WTC11 (cell line): ENCODE results near the gene DAB1. TPM values are rescaled to one million over a fixed set of nuclear protein-coding genes. Genes with fewer than 3 reads are reported as not detected.
A peak's percentile ranks its signal among the peaks of the same experiment; 100 is the strongest.

Experiments used
- ATAC-seq: fragments of 200-7000 bp; cut with Tn5 transposase; 2 replicates; pipeline ENCODE4 v1.10.0; 2021; ENCODE audit warnings: mild to moderate bottlenecking, moderate library complexity
- CTCF ChIA-PET: fragments of 300-600 bp; sonication (Branson Sonifier 250); formaldehyde crosslinking; loops from one replicate; lab custom pipeline; 2021; ENCODE audit warnings: antibody characterized with exemption; lab: Charles Lee
- POLR2A ChIA-PET: fragments of 350-600 bp; sonication (Branson Sonifier 250); formaldehyde crosslinking; loops from one replicate; lab custom pipeline; 2021; ENCODE audit warnings: antibody characterized with exemption; lab: Charles Lee
- DNase-seq: peaks from one replicate; pipeline ENCODE4 v3.0.0; 2021; ENCODE audit warnings: low spot score
- H3K27ac Mint-ChIP-seq: 2 replicates; pipeline ENCODE4 v1.8.0; 2021; ENCODE audit warnings: mixed read lengths
- H3K27me3 Mint-ChIP-seq: 2 replicates; pipeline ENCODE4 v1.8.0; 2021; ENCODE audit warnings: low read depth, mild to moderate bottlenecking, moderate library complexity, mixed read lengths
- H3K36me3 Mint-ChIP-seq: 2 replicates; pipeline ENCODE4 v1.8.0; 2021; ENCODE audit warnings: mixed read lengths
- H3K4me1 Mint-ChIP-seq: 2 replicates; pipeline ENCODE4 v1.8.0; 2022; ENCODE audit warnings: mixed read lengths
- H3K4me3 Mint-ChIP-seq: 2 replicates; pipeline ENCODE4 v1.8.0; 2021; ENCODE audit warnings: mild to moderate bottlenecking, moderate library complexity, mixed read lengths
- H3K9me3 Mint-ChIP-seq: 2 replicates; pipeline ENCODE4 v1.8.0; 2021; ENCODE audit warnings: mixed read lengths
- AFF4 ChIP-seq: sonication (generic); formaldehyde crosslinking; IDR thresholded peaks from 2 replicates; pipeline ENCODE4 v1.8.1; 2023; ENCODE audit warnings: mild to moderate bottlenecking, missing genetic modification reagents, borderline replicate concordance
- AR ChIP-seq: fragments of 250-450 bp; sonication (Bioruptor Pico); IDR thresholded peaks from 2 replicates; pipeline ENCODE4 v1.9.0; 2021; ENCODE audit warnings: mild to moderate bottlenecking
- E2F1 ChIP-seq: sonication (generic); formaldehyde crosslinking; IDR thresholded peaks from 2 replicates; pipeline ENCODE4 v1.8.0; 2022; ENCODE audit warnings: mild to moderate bottlenecking, missing genetic modification reagents
- GABPB1 ChIP-seq: sonication (generic); formaldehyde crosslinking; IDR thresholded peaks from 2 replicates; pipeline ENCODE4 v1.8.1; 2023; ENCODE audit warnings: mild to moderate bottlenecking, missing genetic modification reagents
- GRHL2 ChIP-seq: fragments of 250-450 bp; sonication (Bioruptor Pico); IDR thresholded peaks from 2 replicates; pipeline ENCODE4 v1.8.0; 2022; ENCODE audit warnings: mild to moderate bottlenecking, moderate library complexity; ENCODE audit not compliant: insufficient replicate concordance, severe bottlenecking
- IRF2 ChIP-seq: sonication (generic); formaldehyde crosslinking; IDR thresholded peaks from 2 replicates; pipeline ENCODE4 v1.8.0; 2022; ENCODE audit warnings: low read depth, missing genetic modification reagents, borderline replicate concordance
- JUN ChIP-seq: sonication (generic); formaldehyde crosslinking; IDR thresholded peaks from 2 replicates; pipeline ENCODE4 v1.8.0; 2023; ENCODE audit warnings: mild to moderate bottlenecking, missing genetic modification reagents
- KAT7 ChIP-seq: sonication (generic); formaldehyde crosslinking; IDR thresholded peaks from 2 replicates; pipeline ENCODE4 v1.8.1; 2023; ENCODE audit warnings: missing genetic modification reagents, mild to moderate bottlenecking, borderline replicate concordance
- NFE2L1 ChIP-seq: sonication (generic); formaldehyde crosslinking; IDR thresholded peaks from 2 replicates; pipeline ENCODE4 v1.8.1; 2023; ENCODE audit warnings: missing genetic modification reagents
- NR3C1 ChIP-seq: sonication (generic); formaldehyde crosslinking; conservative IDR thresholded peaks from 2 replicates; pipeline ENCODE4 v1.8.1; 2023; ENCODE audit warnings: low read depth, mild to moderate bottlenecking, missing genetic modification reagents
- PRDM15 ChIP-seq: sonication (generic); formaldehyde crosslinking; IDR thresholded peaks from 2 replicates; pipeline ENCODE4 v1.8.0; 2022; ENCODE audit warnings: missing genetic modification reagents
- SOX15 ChIP-seq: fragments of 250-450 bp; sonication (Bioruptor Pico); IDR thresholded peaks from 2 replicates; pipeline ENCODE4 v1.9.0; 2021; ENCODE audit warnings: mild to moderate bottlenecking
- SP1 ChIP-seq: sonication (generic); formaldehyde crosslinking; conservative IDR thresholded peaks from 2 replicates; pipeline ENCODE4 v1.8.1; 2022; ENCODE audit warnings: missing genetic modification reagents
- TEAD1 ChIP-seq: sonication (generic); formaldehyde crosslinking; IDR thresholded peaks from 2 replicates; pipeline ENCODE4 v1.8.0; 2022; ENCODE audit warnings: mild to moderate bottlenecking, missing genetic modification reagents
- USF1 ChIP-seq: sonication (generic); formaldehyde crosslinking; IDR thresholded peaks from 2 replicates; pipeline ENCODE4 v1.8.0; 2022; ENCODE audit warnings: mild to moderate bottlenecking, missing genetic modification reagents
- ZBTB21 ChIP-seq: sonication (generic); formaldehyde crosslinking; IDR thresholded peaks from 2 replicates; pipeline ENCODE4 v1.8.1; 2023; ENCODE audit warnings: mild to moderate bottlenecking, missing genetic modification reagents, borderline replicate concordance
- ZNF121 ChIP-seq: sonication (generic); formaldehyde crosslinking; IDR thresholded peaks from 2 replicates; pipeline ENCODE4 v1.8.0; 2023; ENCODE audit warnings: missing genetic modification reagents
- ZNF138 ChIP-seq: sonication (generic); formaldehyde crosslinking; conservative IDR thresholded peaks from 2 replicates; pipeline ENCODE4 v1.8.1; 2022; ENCODE audit warnings: mild to moderate bottlenecking, moderate library complexity, missing genetic modification reagents
- ZNF416 ChIP-seq: fragments of 250-450 bp; sonication (Bioruptor Pico); IDR thresholded peaks from 2 replicates; pipeline ENCODE4 v1.9.0; 2021; ENCODE audit warnings: mild to moderate bottlenecking, inconsistent platforms
- ZNF671 ChIP-seq: fragments of 250-450 bp; sonication (Bioruptor Pico); IDR thresholded peaks from 2 replicates; pipeline ENCODE4 v1.8.0; 2021; ENCODE audit warnings: mild to moderate bottlenecking
- total RNA-seq: library from RNA; stranded (reverse); gene quantifications from 3 replicates; pipeline ENCODE4 v1.2.3, GENCODE V29; 2021

Gene DAB1
- total RNA-seq, 1 experiment from 2014 or later = 10.7 TPM

GRCh38 chr1:57311006-57311405 lies 112.9 kb downstream of the DAB1 start:
- H3K36me3 Mint-ChIP-seq = no peaks in the 10 kb centered on the region
- TF ChIP-seq GABPB1 (peak; percentile 91), AFF4 (CRISPR knock-in tag) (no peak)
- ATAC-seq (no peak), DNase-seq (no peak)
- POLR2A ChIA-PET = no interaction called here
- H3K4me1 Mint-ChIP-seq = peaks cover 13% of the 10 kb centered on the region
- no peak overlapping the region for H3K27ac Mint-ChIP-seq
- H3K4me3 Mint-ChIP-seq = no peak overlapping the region
- CTCF ChIA-PET = interaction anchor here (1.1 kb wide), 1 partner anchor 490 kb away, joined by 3 read pairs; no protein-coding TSS in a partner anchor
- no peaks in the 10 kb centered on the region for H3K27me3 Mint-ChIP-seq
- peaks cover 7% of the 10 kb centered on the region for H3K9me3 Mint-ChIP-seq

- Mint-ChIP-seq H3K4me3 (no peak overlapping the region), H3K36me3 (no peaks in the 10 kb centered on the region), H3K27me3 (no peaks in the 10 kb centered on the region), H3K27ac (no peak overlapping the region), H3K9me3 (peaks cover 7% of the 10 kb centered on the region)
- ChIA-PET CTCF (no interaction called here), POLR2A (no interaction called here)
- TF ChIP-seq AR (CRISPR knock-in tag) (no peak), TEAD1 (CRISPR knock-in tag) (no peak), SOX15 (CRISPR knock-in tag) (no peak), ZNF416 (CRISPR knock-in tag) (no peak), ZBTB21 (CRISPR knock-in tag) (no peak)
- TF ChIP-seq, all 79 proteins: peak for 0
- peaks cover 20% of the 10 kb centered on the region for H3K4me1 Mint-ChIP-seq
- DNase-seq = no peak
- ATAC-seq = no peak
Observed at GRCh38 chr1:57309630-57310029, 114.2 kb downstream of the DAB1 start.

- peak; percentile 69 for DNase-seq
- Mint-ChIP-seq H3K9me3 (peaks cover 7% of the 10 kb centered on the region), H3K36me3 (no peaks in the 10 kb centered on the region), H3K27ac (no peak overlapping the region), H3K4me1 (peaks cover 34% of the 10 kb centered on the region), H3K4me3 (no peak overlapping the region), H3K27me3 (no peaks in the 10 kb centered on the region)
- ChIA-PET CTCF (no interaction called here), POLR2A (no interaction called here)
- peak; percentile 97 for ATAC-seq
- TF ChIP-seq ZNF416 (CRISPR knock-in tag) = no peak
- no peak for TF ChIP-seq ZNF671 (CRISPR knock-in tag)
- TF ChIP-seq JUN (CRISPR knock-in tag) = no peak
- TF ChIP-seq KAT7 (CRISPR knock-in tag) = no peak
- TF ChIP-seq PRDM15 = no peak
- TF ChIP-seq IRF2 (CRISPR knock-in tag) = no peak
- TF ChIP-seq NFE2L1 (CRISPR knock-in tag) = no peak
- TF ChIP-seq GRHL2 (CRISPR knock-in tag) = no peak
- TF ChIP-seq USF1 (CRISPR knock-in tag) = no peak
- no peak for TF ChIP-seq E2F1
- TF ChIP-seq NR3C1 (CRISPR knock-in tag) = no peak
- TF ChIP-seq ZNF121 = no peak
- no peak for TF ChIP-seq ZNF138
- TF ChIP-seq SP1 (CRISPR knock-in tag) = no peak
Observed at GRCh38 chr1:57307392-57308170, 116.3 kb downstream of the DAB1 start.
